Ovary (tissue), 9 donors: ENCODE measurements around the gene SLIT1. TPM values are rescaled to one million over a fixed set of nuclear protein-coding genes. Genes with fewer than 3 reads are reported as not detected.

Source experiments
- DNase-seq, 5 donors: peaks; one replicate each; pipeline ENCODE4 v3.0.0-alpha.2; 2019 to 2020
- H3K27ac ChIP-seq, 2 donors: fragments of 200-600 bp; one replicate each; pipeline versions ENCODE4 v1.5.1 to v1.8.0; 2019 to 2022
- H3K27me3 ChIP-seq: fragments of 200-600 bp; one replicate; pipeline ENCODE4 v1.8.0; 2022
- H3K36me3 ChIP-seq: fragments of 200-600 bp; sonication (generic); one replicate; pipeline ENCODE4 v1.5.1; 2019
- H3K4me1 ChIP-seq: one replicate; pipeline ENCODE4 v1.8.1; 2013; ENCODE audit warnings: mild to moderate bottlenecking, moderate library complexity; ENCODE audit not compliant: insufficient read depth
- H3K4me3 ChIP-seq: fragments of 200-600 bp; sonication (generic); one replicate; pipeline ENCODE4 v1.5.1; 2017
- H3K9me3 ChIP-seq, 2 donors: fragments of 200-600 bp in 1 of 2; sonication (generic) in 1 of 2; one replicate each; pipeline versions ENCODE4 v1.5.1 to v1.8.1; 2013 to 2019; ENCODE audit warnings: mild to moderate bottlenecking in 1 of 2, moderate library complexity in 1 of 2
- EP300 ChIP-seq: sonication (generic); formaldehyde crosslinking; IDR thresholded peaks from one replicate; pipeline ENCODE4 v1.6.1; 2017; ENCODE audit warnings: antibody characterized with exemption
- POLR2A ChIP-seq: fragments of 450-650 bp; IDR thresholded peaks from one replicate; pipeline ENCODE4 v1.6.1; 2017; ENCODE audit warnings: antibody characterized with exemption, mild to moderate bottlenecking, moderate library complexity
- WGBS, 3 donors: extraction: QIAGEN DNeasy Blood & Tissue Kit in 1 of 3; methylation state at CpG; one replicate each; pipeline versions ENCODE4 v1.1.5 to v1.1.7; 2013 to 2017; 5-methylcytosine and 5-hydroxymethylcytosine counted together
- intact Hi-C, 4 donors: fragments of 100-400 bp; cut with DNase I; formaldehyde crosslinking; loops; one replicate each; pipeline versions ENCODE4 v1.11.0 to v1.15.1; 2022 to 2023
- polyA plus RNA-seq, 2 donors: library from polyadenylated mRNA; stranded (reverse); fragments of 200-250 nt in 1 of 2; fragments of 350-450 nt in 1 of 2; fragmentation: Illumina TruSeq in 1 of 2; extraction: RNeasy Lipid Tissue Mini Kit (QIAGEN cat#74804) in 1 of 2; gene quantifications; one replicate each; pipeline ENCODE4 v1.2.3, GENCODE V29; 2013 to 2014
- total RNA-seq, 7 donors: library from RNA; depleted of rRNA in 2 of 7; stranded (reverse); fragments of >200 nt in 2 of 7; fragmentation: NEBNext Ultra II Directional in 3 of 7; extraction: Animal tissue kit (Norgen Biotek cat#: 25700) in 3 of 7; gene quantifications; one replicate each; pipeline versions ENCODE4 v1.1.0 to v1.2.4, GENCODE V29; 2016 to 2023
- TF ChIP-seq, protein P1 (sequence below), 3 donors: fragments of 450-650 bp in 2 of 3; fragments of 200-600 bp in 1 of 3; IDR thresholded peaks; one replicate each; pipeline versions ENCODE4 v1.5.1 to v1.8.0; 2016 to 2022; ENCODE audit warnings: antibody characterized with exemption in 3 of 3, mild to moderate bottlenecking in 1 of 3
- donor health status: DM: no; HTN: no; CAD: no; lungs with moderate emphysema.
- donor health status: DM: no; HTN: no; CAD: no.
- donor health status: Bipolar disorder and iron deficiency.
- donor health status: DM: yes; HTN: yes; CAD: no.
- donor health status: DM: no; HTN: no; CAD: no.
- donor health status: DM: yes; HTN: yes; CAD: no.

Gene SLIT1
- total and polyA plus RNA-seq, 9 donors: under 0.01 to 0.62 (median 0.25) TPM

- Histone ChIP-seq H3K36me3 (no peaks in the 10 kb centered on the region), H3K27me3 (no peaks in the 10 kb centered on the region), H3K27ac (no peak overlapping the region), H3K4me1 (no peaks in the 10 kb centered on the region), H3K9me3 (no peaks in the 10 kb centered on the region), H3K4me3 (no peak overlapping the region)
- no peak for DNase-seq
- intact Hi-C loops: no loop called here
- 93 to 97% (median 96%) methylated on average over 12 of the region's 12 CpGs for WGBS, 3 donors
- TF ChIP-seq POLR2A (no peak), EP300 (no peak)
- TF ChIP-seq, protein P1, sequence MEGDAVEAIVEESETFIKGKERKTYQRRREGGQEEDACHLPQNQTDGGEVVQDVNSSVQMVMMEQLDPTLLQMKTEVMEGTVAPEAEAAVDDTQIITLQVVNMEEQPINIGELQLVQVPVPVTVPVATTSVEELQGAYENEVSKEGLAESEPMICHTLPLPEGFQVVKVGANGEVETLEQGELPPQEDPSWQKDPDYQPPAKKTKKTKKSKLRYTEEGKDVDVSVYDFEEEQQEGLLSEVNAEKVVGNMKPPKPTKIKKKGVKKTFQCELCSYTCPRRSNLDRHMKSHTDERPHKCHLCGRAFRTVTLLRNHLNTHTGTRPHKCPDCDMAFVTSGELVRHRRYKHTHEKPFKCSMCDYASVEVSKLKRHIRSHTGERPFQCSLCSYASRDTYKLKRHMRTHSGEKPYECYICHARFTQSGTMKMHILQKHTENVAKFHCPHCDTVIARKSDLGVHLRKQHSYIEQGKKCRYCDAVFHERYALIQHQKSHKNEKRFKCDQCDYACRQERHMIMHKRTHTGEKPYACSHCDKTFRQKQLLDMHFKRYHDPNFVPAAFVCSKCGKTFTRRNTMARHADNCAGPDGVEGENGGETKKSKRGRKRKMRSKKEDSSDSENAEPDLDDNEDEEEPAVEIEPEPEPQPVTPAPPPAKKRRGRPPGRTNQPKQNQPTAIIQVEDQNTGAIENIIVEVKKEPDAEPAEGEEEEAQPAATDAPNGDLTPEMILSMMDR (IDR thresholded peaks at IDR 0.05): no peak
Observed at GRCh38 chr10:96982149-96982930, 203.4 kb downstream of the SLIT1 start.

GRCh38 chr10:96978621-96979154, 207.1 kb downstream of the SLIT1 start:
- TF ChIP-seq, protein P1 (IDR thresholded peaks at IDR 0.05): no peak
- TF ChIP-seq EP300 (no peak), POLR2A (no peak)
- Histone ChIP-seq H3K27ac (no peak overlapping the region), H3K9me3 (no peaks in the 10 kb centered on the region), H3K36me3 (no peaks in the 10 kb centered on the region), H3K4me3 (no peak overlapping the region), H3K4me1 (no peaks in the 10 kb centered on the region), H3K27me3 (no peaks in the 10 kb centered on the region)
- intact Hi-C loops: no loop called here
- DNase-seq: no peak
- 84 to 92% (median 85%) methylated on average over 3 of the region's 3 CpGs for WGBS, 3 donors

GRCh38 chr10:96975136-96975535, 210.6 kb downstream of the SLIT1 start:
- H3K9me3 ChIP-seq: no peaks in the 10 kb centered on the region
- intact Hi-C loops: no loop called here
- H3K27me3 ChIP-seq: no peaks in the 10 kb centered on the region
- TF ChIP-seq, protein P1 (IDR thresholded peaks at IDR 0.05): no peak
- TF ChIP-seq POLR2A (no peak), EP300 (no peak)
- no peaks in the 10 kb centered on the region for H3K36me3 ChIP-seq
- no peak overlapping the region for H3K4me3 ChIP-seq
- no peaks in the 10 kb centered on the region for H3K4me1 ChIP-seq
- DNase-seq: no peak
- no peak overlapping the region for H3K27ac ChIP-seq
- WGBS, 3 donors: 89 to 93% (median 92%) methylated on average over 2 of the region's 2 CpGs

DNA sequence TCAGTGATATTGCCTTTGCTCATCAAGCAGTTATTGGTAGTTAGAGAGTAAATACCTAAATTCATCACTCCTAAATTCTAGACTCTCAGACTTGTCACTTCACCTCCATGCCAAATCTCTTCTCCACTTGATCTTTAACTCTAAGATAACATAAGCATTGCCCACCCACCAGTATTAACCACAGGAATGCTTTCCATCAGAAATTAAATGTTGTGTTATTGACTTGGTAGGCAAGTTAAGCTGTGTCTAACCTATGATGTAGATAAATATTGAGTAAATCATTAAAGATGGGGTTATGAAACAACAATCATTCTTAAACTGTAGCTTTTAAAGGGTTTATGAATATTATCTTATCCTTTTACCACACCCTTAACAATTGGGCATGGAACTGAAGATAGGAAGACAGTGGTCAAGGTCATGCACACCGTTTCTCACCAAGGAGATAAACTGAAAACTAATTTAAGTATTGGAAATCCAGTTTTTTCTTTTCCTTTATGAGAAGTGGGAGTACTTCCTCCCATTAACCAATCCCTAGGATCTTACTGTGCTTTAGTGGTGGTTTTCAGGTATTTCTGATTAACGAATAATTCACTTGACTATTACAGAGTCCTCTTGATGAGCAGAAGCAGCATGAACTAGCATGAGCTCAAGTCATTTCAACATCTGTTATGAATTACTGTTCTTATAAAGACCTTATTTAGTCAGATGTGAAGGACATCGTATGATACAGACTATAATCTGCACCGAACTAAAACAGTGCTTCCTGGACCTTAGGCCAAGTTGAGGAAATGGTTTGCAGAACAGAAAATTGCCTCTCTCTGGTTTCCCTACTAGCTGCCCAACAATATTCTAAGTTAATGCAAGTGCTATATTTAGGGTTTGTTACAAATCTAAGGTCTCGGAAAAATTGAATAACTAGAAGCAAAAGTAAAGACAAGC, 211.7 kb downstream of the SLIT1 start:
- H3K4me1 ChIP-seq: no peaks in the 10 kb centered on the region
- DNase-seq: no peak
- H3K27ac ChIP-seq: no peak overlapping the region
- intact Hi-C loops: no loop called here
- 35 to 42% (median 40%) methylated on average over 5 of the region's 5 CpGs for WGBS, 3 donors
- no peak overlapping the region for H3K4me3 ChIP-seq
- H3K36me3 ChIP-seq: no peaks in the 10 kb centered on the region
- no peak for TF ChIP-seq EP300
- TF ChIP-seq, protein P1 (IDR thresholded peaks at IDR 0.05): no peak
- no peak for TF ChIP-seq POLR2A
- H3K27me3 ChIP-seq: no peaks in the 10 kb centered on the region
- no peaks in the 10 kb centered on the region for H3K9me3 ChIP-seq
